KBM-7 (cell line): Measurements from ENCODE around the gene GPM6B.

Experiments used
- DNase-seq: peaks from one replicate; pipeline ENCODE4 v3.0.0-alpha.2; 2015
- in situ Hi-C: fragments of 300-500 bp; cut with MboI; formaldehyde crosslinking; loops from 2 replicates; pipeline ENCODE4 v1.14.3; 2020; ENCODE audit warnings: low sequenced_read_pairs, low pct_unique_long_range_greater_than_20kb, mixed read lengths

Gene GPM6B

DNA sequence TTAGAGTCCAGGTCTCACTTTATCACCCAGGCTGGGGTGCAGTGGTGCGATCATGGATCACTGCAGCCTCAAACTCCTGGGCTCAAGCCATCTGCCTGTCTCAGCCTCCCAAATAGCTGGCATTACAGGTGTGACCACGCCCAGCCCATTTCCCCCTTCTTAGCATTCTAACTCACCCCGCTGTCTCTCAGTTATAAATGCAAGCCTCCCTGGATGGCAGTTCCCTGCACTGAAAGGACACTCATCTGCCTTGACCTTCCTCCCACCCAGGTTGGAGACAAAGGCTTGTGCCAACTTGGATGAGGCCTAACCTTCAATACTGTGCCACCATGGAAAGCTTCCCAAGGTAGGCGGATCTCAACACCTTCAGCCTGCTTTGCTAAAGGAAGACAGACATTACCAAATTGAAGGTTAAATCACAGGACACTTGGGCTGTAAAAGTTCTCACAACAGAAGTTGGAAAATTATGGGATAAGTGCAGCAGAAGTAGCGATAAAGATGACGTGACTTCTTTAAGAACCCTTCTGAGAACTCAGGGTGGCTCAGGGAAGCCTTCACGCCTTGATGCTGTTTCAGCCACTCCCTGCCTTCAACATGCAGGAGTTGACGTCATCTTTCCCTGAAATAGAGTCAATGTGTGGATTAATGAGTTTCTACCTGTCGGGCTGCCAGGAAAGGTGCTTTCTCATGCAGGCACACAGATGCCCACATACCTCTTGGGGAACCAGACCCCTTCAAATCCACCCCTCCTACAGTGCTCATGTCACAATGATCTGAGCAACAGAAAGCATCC lies 10.6 kb upstream of the GPM6B start:
- DNase-seq = no peak
- in situ Hi-C loops = no loop called here

DNA sequence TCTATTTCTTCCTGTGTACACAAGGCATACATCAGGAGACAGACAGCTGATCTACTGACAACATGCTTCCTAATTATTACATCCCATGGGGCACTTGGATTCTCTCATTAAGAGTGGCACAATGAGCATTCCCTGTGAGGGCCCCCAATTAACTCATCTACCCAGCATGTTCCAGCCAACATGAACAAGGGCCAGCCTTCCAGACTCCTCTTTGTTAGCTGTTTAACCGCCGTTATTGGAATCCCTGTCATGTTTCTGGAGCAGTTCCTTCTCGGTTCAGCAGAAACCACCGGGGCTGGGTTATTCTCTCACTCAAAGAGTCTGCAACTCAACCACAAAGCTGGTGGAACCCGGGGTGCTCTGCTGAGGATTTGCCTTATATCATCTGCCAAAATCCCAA lies 9.9 kb upstream of the GPM6B start:
- no peak for DNase-seq
- in situ Hi-C loops = no loop called here

DNA sequence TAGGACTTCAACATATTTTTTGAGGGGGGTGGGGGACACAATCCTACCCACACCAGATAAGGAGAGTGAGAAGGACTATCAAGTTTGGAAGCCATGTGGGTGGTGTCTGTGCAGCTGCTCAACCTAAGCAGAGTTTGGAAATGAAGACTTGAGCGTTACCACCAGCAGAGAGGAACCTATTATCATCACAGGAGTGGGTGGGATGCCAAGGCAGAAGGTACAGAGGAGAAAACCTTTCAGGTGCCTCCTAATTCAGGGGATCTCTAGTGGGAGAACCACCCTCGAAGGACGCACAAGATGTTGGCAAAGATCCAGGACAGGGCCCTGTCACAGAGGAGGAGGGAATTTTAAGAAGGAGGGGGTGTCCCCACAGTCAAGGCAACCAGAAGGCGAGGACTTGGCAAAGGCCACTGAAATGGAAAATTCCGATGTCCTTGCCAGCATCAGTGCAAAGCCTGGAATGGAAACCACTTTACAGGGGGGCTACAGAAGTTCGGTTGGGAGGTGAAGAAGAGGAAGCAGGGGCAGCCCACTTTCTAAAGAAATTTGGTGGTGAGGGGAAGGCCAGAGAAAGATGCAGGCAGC lies 8.4 kb upstream of the GPM6B start:
- DNase-seq = no peak
- in situ Hi-C loops = no loop called here

DNA sequence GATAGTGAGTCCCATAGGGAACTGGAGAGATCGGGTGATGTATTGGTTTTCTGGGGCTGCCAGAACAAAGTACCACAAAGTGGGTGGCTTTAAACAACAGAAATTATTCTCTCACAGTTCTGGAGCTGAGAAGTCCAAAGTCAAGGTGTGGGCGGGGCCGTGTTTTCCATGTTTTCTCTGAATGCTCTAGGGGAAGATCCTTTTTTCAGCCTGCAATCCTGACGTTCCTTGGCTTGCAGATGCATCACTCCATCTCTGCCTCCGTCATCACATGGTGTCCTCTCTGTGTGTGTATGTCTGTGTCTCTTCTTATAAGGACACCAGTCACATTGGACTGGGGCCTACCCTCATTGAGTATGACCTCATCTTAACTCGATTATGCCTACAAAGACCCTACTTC lies 7.9 kb upstream of the GPM6B start:
- DNase-seq = no peak
- in situ Hi-C loops = no loop called here

DNA sequence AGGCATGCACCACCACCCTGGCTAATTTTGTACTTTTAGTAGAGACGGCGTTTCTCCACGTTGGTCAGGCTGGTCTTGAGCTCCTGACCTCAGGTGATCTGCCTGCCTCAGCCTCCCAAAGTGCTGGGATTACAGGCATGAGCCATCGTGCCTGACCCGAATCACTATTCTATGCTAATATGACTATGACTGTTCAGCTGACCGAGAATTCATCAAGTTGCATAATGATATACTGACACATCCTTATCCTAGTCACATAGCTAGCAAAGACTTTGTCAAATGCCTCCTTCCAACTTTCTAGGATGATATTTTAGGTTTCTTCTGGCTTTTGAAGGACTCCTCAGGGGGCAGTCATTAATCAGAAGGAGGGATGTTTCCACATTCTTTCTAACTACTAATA lies 4.8 kb upstream of the GPM6B start:
- in situ Hi-C loops = no loop called here

DNA sequence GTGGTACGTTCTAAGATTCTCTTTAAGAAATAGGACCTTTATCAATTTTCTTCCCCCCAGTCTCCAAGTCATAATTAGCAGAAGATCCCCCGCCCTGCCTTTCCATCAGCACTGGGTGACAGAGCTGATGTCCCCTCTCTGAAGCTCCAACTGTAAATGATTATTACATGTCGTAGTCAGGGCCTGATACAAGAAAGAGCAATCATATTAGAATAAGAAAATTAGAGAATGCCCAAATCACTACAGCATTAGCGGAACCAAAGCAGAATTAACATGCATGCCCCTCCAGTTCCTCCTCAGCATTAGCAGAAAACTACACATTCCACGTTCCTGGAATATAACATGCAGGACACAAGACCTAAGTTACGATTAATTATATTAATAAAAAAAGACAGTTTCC lies 717 bp downstream of the GPM6B start:
- DNase-seq = no peak
- in situ Hi-C loops = no loop called here

More for the DNA sequence above, 4.8 kb upstream of the GPM6B start:
- DNase-seq = no peak

DNA sequence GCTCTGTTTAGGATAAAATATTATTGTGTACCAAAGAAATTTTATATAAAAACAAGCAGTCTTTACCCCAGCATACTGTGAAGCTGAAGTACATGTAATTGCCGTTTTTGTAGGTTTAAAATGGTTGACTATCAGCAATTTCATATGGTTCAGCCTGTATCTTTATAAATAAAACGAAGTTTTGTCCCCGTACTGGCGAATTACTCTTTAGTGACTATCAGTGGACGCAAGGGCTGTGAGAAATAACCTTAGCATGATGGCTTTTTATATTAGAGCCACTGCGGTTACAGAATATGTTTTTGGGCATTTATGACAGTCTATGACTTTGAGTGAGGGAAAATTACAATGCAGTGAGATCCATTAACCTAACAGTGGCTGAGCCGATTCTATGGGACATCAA lies 1.2 kb downstream of the GPM6B start:
- no peak for DNase-seq
- in situ Hi-C loops = no loop called here

DNA sequence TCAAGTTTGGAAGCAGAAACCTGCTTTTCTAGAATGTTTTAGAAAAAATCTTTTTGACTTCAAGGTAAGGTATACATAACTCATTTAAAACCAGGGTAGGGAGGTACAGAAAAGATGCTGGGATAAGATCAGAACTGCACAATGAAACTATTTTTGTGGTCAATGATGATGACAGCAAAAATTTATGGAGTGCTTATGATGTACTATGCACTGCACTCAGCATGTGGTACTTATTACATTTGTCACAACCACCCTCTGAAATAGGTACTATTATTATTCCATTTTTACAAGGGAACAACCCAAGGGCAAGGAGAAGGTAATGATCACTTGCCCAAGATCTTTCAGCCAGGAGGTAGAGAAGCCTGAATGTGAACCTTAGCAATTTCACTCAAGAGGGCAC lies 8.0 kb downstream of the GPM6B start:
- in situ Hi-C loops = no loop called here
- DNase-seq = no peak

DNA sequence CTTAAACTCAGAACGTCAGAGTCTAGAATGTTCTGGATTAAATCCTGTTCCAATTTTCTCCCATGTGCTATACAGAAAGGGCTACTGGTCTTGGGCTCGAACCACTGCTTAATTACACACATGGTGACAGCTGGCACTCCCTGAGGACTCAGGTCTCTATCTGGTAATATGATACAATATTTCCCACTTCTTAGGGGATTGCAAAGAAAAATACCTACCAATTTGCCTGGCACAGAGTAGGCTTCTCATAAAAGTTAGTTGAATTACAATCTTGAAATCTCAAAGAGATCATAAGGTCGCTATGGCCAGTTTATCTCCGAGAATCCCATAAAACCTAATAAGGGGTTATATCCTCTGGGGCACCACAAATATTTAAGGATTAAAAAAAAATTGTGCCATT lies 8.6 kb downstream of the GPM6B start:
- no peak for DNase-seq

DNA sequence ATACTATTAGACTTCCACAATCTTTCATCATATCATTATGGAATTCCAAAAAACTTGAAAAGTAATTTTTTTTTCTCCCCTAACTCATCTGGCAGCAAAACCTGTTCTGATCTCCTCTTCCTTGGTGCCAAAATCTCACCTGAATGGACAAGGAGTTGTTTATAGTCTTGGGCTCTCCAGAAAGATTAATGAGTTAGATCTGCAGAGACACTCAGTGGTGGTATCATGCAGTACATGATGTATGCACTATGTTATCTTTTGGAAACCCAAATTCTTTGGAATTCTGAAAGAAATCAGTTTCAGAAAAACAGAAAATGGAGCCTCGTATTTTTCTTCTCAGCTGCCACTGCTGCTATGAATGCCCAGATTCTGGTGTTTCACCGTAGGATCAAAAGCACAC lies 11.7 kb downstream of the GPM6B start:
- DNase-seq = no peak
- in situ Hi-C loops = no loop called here

More for the DNA sequence above, 8.6 kb downstream of the GPM6B start:
- in situ Hi-C loops = no loop called here

DNA sequence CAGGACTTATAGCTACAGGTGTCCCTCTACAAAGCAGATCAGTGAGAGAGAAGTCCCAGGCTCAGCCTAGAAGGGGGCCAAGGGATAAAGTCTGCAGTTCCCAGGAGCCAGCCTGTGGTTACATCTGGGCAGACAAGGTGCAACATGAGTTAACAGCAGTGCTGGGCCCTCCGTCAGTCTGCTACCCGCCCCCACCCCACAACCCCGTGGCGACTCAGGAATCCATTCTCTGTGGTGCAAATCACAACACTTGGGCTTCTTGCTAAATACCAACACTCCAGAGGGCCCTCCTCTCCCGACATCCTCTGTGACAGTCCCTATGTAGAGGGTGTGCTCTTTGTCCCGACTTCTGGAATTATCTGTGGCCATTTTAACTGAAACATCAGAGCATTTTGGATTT lies 13.8 kb downstream of the GPM6B start:
- DNase-seq = no peak
- in situ Hi-C loops = no loop called here

DNA sequence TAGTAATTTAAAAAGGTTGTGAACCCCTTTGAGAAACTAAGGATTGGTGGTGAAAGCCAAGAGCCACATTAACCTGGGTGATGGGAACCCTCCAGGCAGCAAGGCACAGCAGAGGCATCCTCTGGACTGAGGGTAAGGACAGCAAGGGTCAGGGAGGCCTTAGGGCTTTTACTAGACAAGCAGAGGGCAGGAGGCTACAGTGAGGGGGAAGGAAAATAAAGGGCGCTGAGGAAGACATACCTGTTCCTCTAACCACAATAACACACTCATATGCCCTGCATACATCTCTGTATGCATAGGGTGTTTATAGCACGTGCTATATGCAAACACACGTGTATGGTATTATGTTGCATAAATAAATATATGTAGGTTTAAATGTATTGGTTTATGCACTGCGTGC lies 18.7 kb downstream of the GPM6B start:
- in situ Hi-C loops = no loop called here
- DNase-seq = no peak

DNA sequence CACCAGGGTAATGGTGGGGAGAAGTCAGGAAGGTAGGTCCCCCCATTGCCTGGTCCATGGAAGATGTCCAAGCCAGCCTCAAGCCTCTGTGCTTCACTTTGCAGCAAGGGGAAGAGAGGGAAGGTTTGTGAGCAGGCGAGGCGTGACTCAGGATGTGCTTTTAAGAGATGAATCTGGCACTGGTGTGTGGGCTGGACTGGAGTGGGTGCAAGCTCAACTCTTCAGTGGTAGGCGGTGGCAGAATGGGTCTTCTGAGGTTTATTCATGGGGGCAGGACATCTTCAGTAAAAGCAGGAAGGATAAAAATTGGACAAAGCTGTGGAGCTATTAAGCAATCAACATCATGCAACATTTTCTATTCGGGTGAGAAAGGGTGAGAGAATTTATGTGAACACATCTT lies 19.4 kb downstream of the GPM6B start:
- in situ Hi-C loops = no loop called here
- no peak for DNase-seq

DNA sequence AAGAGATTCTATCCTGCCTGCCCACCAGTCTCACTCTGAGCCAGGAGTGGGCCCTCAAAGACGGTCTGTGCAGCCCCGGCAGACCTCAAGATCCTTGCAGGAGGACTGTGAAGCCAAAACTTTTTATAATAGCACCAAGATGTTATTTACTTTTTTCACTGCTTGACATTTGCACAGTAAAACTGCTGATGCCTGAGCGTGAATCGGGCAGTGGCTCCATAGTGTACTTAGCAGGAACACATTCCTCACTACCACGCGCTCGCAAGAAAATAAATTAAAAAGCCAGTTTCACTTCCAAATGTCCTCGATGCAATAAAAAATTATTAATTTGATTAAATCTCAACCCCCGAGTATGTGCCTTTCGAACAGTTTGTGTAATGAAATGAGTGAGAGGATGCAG lies 22.5 kb downstream of the GPM6B start:
- no peak for DNase-seq
- in situ Hi-C loops = no loop called here

DNA sequence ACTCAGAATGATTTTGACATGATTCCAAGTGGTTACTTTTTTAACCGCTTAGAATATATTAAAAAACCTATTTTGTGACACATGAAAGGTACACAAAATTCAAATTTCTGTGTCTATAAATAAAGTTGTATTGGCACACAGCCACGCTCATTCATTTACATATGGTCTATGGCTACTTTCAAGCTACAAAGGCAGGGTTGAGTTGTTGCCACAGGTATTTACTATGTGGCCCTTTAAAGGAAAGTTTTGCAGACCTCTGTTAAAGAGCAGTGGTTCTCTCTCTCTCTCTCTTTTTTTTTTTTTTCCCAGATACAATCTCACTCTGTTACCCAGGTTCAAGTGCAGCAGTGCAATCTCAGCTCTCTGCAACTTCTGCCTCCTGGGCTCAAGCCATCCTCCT lies 23.0 kb downstream of the GPM6B start:
- in situ Hi-C loops = no loop called here
- no peak for DNase-seq

DNA sequence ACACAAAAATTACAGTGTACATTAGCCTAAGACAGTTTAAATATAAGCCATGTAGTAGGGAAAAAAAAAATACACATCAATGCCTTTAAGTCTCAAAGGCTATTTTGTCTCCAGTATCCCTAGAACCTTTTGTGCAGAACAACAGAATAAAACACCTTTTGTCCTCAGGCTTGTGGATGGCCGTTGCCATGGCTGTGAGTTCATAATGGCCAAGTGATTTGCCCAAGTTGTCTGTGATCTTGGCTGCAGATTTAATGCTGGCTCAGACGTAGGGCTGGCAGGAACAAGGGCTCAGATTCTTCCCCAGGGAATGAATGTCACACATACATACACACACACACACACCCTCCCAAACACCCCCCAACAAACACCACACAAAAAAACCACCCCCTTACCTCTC lies 25.3 kb downstream of the GPM6B start:
- DNase-seq = no peak
- in situ Hi-C loops = no loop called here

DNA sequence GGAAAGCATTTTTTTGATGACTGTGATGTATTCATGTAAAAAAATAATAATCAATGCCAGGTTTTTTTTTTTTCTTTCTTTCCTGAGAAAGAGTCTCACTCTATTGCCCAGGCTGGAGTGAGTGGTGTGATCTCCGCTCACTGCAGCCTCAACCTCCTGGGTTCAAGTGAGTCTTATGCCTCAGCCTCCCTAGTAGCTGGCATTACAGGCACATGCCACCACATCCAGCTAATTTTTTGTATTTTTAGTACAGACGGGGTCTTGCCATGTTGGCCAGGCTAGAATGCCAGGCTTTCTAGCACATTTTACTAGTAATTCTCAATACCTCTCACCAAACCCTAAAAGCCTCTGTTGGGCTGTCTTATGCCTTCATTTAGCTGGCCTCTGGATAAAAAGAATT lies 25.7 kb downstream of the GPM6B start:
- no peak for DNase-seq
- in situ Hi-C loops = no loop called here

DNA sequence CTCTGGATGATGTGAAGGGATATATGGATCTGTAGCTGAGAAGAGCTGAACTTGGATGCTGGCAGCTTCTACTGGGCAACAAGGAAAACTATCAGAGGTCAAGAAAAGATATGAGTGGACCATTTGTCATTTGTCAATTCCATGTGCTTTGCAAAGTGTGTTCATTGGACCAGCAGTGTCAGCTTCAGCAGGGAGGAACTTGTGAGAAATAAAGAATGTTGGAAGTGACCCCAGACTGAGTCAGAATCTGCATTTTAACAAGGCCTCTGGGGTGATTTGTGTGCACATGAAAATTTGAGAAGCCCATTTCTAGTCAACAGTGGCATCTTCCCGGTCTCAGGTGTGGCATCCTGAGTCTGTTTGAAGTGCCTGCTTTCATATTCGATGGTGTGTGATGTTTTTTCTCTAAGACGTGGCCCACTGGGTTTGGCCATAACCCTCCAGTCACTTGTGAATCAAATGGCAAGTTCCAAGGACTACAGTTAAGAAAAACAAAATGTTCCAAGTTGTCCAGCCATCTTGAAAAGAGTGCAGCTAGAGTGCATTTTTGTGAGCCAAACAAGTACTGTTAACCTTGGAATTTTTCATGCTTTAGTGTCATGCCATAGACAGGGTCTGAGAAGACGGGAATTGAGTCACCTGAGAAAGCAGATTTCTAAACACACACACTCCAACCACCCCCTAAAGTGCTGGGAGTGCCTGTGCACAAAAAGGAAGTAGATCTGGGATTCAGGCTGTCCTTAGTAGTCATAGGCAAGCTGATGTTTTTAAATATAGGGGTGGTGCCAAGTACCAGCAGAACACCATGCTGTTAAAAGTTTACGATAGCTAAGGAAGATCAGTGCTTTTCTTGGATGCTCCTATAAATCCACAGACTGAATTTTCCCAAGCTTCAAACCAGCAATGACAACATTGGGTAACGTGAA lies 26.4 kb downstream of the GPM6B start:
- no peak for DNase-seq
- in situ Hi-C loops = no loop called here

DNA sequence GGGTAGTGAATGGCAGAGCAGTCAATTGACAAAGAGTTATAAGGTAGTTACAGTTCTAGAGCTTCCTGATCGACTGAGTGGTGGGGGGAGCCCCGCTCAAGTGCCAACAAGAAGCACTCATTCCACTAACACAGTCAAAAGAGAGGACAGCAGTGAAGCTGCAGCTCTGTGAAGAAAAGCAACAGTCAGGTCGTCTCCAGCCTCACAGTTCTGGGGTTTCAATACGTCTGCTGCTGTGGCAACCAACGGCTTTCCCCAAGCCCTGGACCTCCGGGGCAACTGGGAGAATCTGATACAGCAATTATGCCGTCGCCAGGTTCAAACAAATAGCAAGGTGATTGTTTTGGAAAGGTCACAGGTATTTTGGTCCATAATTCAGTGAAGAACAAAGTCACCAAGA lies 30.8 kb downstream of the GPM6B start:
- DNase-seq = no peak
- in situ Hi-C loops = no loop called here

DNA sequence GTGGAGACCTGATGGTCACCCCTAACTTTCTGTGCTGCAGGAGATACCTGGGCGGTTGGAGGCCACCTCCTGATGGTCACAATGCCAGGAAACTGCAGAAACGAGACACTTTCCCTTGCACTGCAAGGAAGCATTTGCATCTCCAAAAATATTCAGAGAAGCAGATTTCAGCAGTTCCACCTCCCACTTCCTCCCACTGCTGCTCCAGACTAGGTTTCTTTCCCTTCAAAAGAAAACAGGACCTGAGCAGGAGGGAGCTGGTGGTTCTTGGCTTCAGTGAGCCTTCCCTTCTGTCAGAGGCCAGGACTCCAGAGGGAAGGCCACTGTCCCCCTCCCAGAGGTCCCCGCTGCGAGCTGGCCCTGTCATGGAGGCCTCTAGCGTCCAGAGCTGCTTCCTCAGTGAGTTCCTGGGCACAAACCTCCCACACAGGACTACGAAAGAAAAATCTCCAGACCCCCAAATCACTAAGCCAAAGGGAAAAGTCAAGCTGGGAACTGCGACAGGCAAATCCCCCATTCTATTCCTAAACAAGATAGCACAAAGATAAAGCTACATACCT lies 35.9 kb downstream of the GPM6B start:
- DNase-seq = no peak
- in situ Hi-C loops = no loop called here
